Sciatic nerve (tissue), 2 donors: ENCODE results near the gene ZMAT5. TPM values are rescaled to one million over a fixed set of nuclear protein-coding genes. Genes with fewer than 3 reads are reported as not detected.
A peak's percentile ranks its signal among the peaks of the same experiment; 100 is the strongest.

Experiments used
- ATAC-seq: fragments of 200-7000 bp; cut with Tn5 transposase; one replicate; pipeline ENCODE4 v1.9.1; 2020; ENCODE audit warnings: mild to moderate bottlenecking, moderate library complexity
- DNase-seq: peaks from one replicate; pipeline ENCODE4 v3.0.0-alpha.2; 2020; ENCODE audit warnings: low spot score
- intact Hi-C: fragments of 100-400 bp; cut with DNase I; formaldehyde crosslinking; loops from one replicate; pipeline ENCODE4 v1.14.2; 2022
- total RNA-seq: library from RNA; stranded (reverse); fragmentation: NEBNext Ultra II Directional; extraction: Animal tissue kit (Norgen Biotek cat#: 25700); gene quantifications from one replicate; pipeline ENCODE4 v1.2.1, GENCODE V29; 2021
- donor health status: DM: no; HTN: no; CAD: no.
- donor health status: DM: no; HTN: no; CAD: no.

The ZMAT5 gene
- total RNA-seq, 1 donor from 2014 or later: 23.6 TPM

GRCh38 chr22:29788339-29789279, 21.8 kb upstream of the ZMAT5 start:
- no peak for DNase-seq
- intact Hi-C loops: no loop called here
- no peak for ATAC-seq

DNA sequence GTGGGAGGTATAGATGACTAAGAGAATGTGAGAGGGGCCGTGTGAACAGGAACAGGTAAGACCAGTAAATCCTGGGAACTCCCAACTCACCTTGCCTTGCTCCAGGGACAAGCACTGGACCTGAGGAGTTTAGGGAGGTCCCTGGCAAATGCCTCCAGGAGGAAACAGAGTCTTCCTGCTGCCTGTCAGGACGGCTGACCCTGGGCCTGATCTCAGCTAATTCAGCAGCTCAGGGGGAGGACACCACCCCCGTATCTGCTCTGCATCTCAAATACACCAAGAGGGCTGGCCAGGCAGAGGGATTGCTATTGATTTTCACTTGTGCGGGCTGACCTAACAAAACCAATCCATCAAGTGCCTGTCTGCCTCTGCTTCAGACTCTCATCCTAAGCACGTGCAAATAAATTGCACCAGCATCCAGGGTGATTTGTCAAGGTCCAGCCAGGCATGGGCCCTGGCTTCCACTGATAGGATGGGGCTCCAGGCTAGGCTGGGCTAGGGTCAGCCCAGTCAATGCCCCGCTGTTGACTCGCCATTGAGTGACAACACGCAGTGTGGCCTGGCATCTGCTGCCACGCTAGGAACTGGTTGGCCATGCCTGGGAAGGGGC, 20.7 kb upstream of the ZMAT5 start:
- no peak for DNase-seq
- no peak for ATAC-seq
- intact Hi-C loops: no loop called here

DNA sequence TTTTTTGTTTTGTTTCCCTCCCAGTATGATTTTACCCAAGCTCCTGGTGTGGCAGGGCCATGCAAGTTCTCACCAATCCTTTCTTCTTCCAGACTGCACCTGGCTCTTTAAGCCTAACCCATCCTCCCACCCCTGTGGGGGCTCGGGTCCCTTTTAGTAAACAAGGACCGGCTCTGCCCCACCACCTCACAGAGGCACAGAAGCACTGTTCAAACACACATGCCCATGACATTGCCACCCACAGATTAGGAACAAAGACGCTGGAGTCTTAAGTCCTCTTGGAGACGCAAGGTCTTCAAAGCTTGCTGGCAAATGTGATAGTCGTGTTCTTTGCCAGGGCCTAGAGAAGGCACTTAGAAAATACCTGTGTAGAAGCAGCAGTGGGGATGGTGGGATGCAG, 19.2 kb upstream of the ZMAT5 start:
- intact Hi-C loops: no loop called here
- DNase-seq (no peak), ATAC-seq (no peak)

DNA sequence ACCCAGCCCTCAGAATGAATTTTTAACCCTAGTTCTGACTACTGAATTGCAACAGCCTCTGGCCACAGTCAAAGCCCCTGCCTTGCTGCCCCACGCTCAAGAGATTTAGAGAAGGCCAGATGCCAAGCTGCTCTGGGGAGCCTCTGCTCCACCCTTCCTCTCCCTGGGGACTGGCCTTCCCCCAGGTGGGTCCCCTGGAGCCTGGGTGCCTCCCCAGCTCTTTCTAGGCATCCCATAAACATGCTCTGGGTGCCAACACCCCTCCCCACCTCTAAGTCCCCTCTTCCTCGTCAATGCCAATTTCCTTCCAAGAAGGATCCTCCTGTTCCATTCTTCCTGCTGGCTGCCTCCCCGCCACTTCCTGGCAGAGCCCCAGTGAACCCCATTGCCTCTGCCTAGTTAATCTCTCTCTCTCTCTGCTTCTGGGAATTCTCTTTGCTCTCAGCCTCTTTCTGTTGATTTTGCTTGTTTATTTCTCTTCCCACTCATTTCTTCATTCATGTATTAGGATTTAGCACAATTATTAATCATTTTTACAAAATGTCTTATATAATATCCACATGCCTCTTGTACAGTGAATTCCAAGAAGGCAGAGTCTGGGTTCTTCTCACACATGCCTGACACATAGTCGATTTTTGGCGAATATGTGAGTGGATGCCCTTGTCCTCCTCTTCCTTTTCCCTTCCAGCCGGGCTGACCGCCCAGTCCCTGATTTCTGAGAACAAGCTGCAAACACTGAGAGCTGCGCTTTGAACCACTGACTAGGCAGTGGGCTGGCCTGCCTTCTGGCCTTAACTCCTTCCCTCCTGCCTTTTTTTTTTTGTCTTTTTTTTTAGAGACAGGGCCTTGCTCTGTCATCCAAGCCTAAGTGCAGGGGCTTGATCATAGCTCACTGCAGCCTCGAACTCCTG, 17.9 kb upstream of the ZMAT5 start:
- intact Hi-C loops: no loop called here
- peak; percentile 78 for ATAC-seq
- no peak for DNase-seq

DNA sequence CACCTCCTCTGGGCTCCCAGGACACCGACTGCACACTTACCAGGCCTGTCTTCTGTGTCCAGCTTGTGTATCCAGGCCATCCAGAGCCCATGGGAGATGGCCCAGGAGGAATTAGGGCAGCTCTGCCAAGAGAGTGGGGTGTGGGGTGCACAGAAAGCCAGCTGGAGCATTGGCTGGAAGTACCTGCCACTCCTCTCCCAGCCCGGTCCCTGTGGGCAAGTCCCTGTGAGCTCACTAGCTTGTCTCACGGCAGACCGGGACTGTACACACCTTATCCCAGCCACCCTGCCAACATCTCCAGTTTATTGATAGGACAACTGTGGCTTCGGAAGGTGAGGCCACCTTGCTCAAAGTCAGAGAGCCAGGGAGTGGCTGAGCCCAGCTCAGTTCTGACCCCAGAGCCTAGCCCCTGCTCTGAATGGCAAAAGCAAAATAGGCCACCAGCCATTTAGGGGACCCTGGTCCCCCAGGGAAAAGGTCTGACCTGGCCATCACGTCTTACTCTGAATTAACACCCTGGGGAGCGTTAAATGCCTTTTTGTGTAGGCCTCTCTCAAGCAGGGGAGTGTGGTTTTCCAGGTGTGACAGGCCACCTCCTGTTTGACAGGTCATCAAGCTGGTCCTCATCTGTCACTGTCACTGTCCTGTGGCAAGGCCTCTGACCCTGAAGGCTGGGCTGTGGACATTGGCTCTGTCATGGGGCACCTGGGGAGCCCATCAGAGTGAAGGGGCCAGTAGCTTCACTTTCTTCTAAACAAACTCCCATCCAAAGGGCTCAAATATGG, 15.4 kb upstream of the ZMAT5 start:
- peak; percentile 25 for ATAC-seq
- DNase-seq: no peak
- intact Hi-C loops: no loop called here

DNA sequence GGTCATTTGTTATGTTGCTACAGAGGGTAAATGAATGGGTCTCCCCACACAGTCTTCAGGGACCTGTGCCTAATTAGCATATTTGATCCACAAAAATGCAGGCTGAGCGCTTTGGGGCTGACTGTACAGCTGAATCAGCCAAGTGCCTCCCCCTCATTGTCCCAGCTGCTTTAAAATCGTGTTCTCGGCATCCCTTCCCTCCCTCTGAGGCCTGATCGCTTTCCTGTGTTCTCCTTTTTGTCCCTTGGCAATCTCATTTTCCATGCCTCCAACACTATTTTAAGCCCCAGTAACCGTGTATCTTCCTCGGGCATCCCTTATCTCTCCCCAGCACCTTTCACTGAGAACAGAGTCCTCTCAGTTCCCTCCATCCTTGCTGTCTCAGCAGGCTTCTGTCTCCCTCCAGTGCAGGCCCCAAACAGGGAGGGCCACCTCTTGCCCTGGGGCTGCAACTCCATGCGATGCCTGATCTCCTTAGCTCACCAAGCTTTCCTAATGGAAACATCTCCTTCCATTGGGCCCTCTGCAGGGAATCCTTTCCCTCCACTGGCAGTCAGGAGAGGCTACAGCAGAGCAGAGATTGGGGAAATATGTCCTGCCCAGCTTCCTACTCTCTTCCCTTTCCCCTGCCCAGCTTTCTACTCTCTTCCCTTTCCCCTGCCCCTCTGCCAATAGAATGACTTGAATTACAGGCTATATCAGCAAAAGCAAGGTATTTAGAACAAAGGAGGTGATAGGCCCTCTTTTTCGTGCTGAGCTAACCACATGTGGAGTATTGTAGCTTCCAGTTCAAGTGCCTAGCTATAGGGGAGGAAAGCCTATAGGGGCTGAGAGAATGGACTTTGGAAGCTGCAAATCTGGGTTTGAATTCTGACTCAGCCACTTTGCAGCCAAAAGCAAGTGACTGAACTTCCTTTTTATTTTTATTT, 14.2 kb upstream of the ZMAT5 start:
- ATAC-seq (peak; percentile 19), DNase-seq (no peak)
- intact Hi-C loops: no loop called here

- intact Hi-C loops: no loop called here
- no peak for ATAC-seq
These were observed 13.4 kb upstream of the ZMAT5 start for GRCh38 chr22:29780220-29780619.

GRCh38 chr22:29773233-29773632, 6.4 kb upstream of the ZMAT5 start:
- DNase-seq (no peak), ATAC-seq (no peak)
- intact Hi-C loops: no loop called here

More at GRCh38 chr22:29780220-29780619, 13.4 kb upstream of the ZMAT5 start:
- no peak for DNase-seq

DNA sequence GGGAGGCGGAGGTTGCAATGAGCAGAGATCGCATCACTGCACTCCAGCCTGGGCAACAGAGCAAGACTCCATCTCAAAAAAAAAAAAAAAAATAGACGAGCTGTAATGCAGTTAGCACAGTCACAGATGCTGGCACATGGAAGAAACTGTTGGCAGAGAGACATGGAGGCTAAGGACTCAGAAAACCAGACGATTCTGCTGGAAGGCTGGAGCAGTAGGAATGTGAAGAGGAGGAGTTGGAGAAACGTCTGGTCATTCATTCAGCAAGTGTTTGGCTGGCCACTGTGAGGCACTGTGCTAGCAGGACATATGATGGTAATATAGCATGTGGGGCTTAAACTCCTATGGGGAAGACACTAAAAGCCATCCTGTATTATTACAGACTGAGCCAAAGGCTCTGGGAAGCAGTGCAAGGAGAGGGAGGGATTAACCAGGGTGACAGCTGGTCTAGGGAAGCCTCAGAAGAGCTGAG, 5.4 kb upstream of the ZMAT5 start:
- peak; percentile 47 for ATAC-seq
- no peak for DNase-seq
- intact Hi-C loops: no loop called here

- DNase-seq (no peak), ATAC-seq (no peak)
- intact Hi-C loops: no loop called here
These were observed 3.0 kb upstream of the ZMAT5 start for GRCh38 chr22:29769723-29770321.

DNA sequence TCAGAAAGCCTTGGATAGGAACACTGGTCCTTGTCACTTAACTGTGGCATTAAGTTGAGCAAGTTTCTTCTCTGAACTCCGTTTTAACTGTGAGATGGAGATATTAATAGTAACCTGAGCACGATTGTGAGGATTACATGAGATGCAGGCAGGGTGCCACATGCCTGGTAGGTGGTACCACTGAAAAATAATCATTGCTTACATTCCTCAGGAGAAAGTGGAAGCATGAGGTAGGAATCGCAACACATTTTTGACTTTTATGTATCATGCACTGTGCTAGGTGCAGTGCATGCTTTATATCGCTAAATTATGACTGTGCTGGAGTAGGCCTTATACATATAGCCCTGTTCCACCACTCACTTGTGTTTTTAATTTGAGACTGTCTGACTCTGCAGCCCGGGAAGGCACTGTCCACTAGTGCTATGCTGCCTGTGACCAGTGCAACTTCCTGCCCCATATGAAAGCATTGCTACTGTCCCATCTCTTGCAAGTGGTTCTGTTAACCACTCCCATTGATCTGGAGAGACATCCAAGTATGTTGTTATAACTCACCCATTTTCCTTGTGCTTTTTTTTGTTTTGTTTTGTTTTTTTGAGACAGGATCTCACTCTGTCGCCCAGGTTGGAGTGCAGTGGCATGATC, 1.4 kb upstream of the ZMAT5 start:
- no peak for DNase-seq
- intact Hi-C loops: no loop called here
- ATAC-seq: no peak

DNA sequence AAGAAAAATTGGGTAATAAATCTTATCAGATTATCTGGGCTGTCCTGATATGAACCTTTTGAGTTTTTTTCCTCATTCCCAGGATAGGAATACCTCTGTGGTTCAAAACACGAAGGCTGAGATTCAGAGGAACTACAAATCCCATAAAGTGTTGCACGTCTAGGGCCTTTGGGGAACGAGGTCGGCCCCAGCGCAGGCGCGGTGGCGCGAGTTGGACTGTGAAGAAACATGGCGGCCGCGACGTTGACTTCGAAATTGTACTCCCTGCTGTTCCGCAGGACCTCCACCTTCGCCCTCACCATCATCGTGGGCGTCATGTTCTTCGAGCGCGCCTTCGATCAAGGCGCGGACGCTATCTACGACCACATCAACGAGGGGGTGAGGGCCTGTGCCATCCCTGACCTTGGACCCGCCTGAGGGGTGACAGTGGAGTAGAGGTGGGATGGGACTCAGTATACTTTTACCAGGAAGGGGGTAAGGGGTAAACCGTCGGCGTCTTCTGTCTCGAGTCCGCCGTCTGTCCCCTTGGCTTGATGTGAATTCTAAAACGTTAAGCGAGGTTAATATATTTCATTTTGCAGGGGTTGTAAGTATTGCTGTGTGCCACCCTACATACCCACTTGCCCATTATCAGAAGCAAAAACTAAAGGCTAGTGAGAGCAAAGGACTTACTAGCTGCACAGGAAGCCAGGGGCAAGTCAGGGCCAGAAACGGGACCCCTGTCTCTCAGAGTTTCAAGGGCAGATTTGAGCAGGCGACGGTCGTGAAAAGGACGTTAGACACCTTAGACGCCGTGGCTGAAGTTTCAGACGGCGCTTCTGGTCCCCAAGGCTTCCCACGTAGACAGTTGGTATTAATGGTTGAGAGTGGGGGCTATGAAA, 604 bp upstream of the ZMAT5 start, which contains the start of gene UQCR10:
Gene UQCR10, plus strand, starts transcription at position 199 of the 881 bp plus-strand sequence. Its CDS starts 30 bp downstream, at position 229.
- intact Hi-C loops: no loop called here
- peak; percentile 94 for DNase-seq
- peak; percentile 96 for ATAC-seq

DNA sequence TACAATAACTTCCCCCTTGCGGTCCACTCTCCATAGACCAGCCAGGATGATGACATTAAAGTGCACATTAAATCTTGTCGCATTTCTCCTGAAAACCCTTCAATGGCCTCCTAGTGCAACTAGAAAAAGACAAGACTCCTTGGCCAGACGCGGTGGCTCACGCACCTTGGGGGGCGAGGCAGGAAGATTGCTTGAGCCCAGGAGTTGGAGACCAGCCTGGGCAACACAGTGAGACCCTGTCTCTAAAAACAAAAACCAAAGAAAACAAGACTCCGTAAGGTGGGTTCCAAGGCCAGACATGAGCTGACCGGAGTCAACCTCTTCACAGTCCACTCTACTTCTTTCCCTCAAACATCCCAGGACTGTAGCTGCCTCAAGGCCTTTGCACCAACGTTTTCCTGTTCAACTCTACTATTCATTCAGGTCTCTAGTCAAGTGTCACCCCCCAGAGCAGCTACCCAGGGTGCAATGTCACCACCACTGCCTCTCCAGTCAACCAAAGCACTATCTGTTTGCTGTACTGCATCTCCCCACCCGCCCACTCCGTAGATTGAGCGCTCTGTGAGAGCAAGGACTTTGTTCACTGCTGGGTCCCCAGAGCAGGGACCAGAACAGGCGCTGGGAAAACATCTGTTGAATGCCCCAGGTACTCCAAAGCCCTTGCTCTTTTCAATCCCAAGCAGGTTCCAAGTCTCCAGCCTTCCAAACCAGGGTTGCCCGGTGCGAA, 739 bp downstream of the ZMAT5 start:
- intact Hi-C loops: no loop called here
- ATAC-seq: peak; percentile 8
- DNase-seq: no peak

- DNase-seq (no peak), ATAC-seq (no peak)
- intact Hi-C loops: no loop called here
These were observed 4.5 kb downstream of the ZMAT5 start for GRCh38 chr22:29762263-29762662.

GRCh38 chr22:29758959-29759358, 7.8 kb downstream of the ZMAT5 start:
- ATAC-seq: no peak
- no peak for DNase-seq
- intact Hi-C loops: no loop called here
